Tibial nerve (tissue), 4 donors: ENCODE data around the gene EVC2. TPM values are rescaled to one million over a fixed set of nuclear protein-coding genes. Genes with fewer than 3 reads are reported as not detected.

Source experiments
- DNase-seq, 2 donors: peaks; one replicate each; pipeline ENCODE4 v3.0.0-alpha.2; 2019; ENCODE audit warnings: low spot score in 2 of 2
- H3K27ac ChIP-seq, 4 donors: fragments of 200-600 bp; sonication (generic) in 3 of 4; one replicate each; pipeline ENCODE4 v1.5.1; 2017 to 2019; ENCODE audit warnings: mild to moderate bottlenecking in 1 of 4
- H3K27me3 ChIP-seq, 2 donors: fragments of 200-600 bp; sonication (generic) in 1 of 2; one replicate each; pipeline versions ENCODE4 v1.5.1 to v1.6.0; 2017 to 2019
- H3K36me3 ChIP-seq, 3 donors: fragments of 200-600 bp; sonication (generic); one replicate each; pipeline ENCODE4 v1.5.1; 2018 to 2019
- H3K4me1 ChIP-seq, 4 donors: fragments of 200-600 bp; sonication (generic) in 3 of 4; one replicate each; pipeline ENCODE4 v1.5.1; 2017 to 2019
- H3K4me3 ChIP-seq, 4 donors: fragments of 200-600 bp; sonication (generic) in 3 of 4; one replicate each; pipeline ENCODE4 v1.5.1; 2017 to 2019; ENCODE audit warnings: mild to moderate bottlenecking in 1 of 4, moderate library complexity in 1 of 4
- H3K9me3 ChIP-seq, 4 donors: fragments of 200-600 bp; sonication (generic) in 3 of 4; one replicate each; pipeline ENCODE4 v1.5.1; 2017 to 2019
- EP300 ChIP-seq, 2 donors: sonication (generic); formaldehyde crosslinking; IDR thresholded peaks; one replicate each; pipeline ENCODE4 v1.6.1; 2017; ENCODE audit warnings: antibody characterized with exemption in 2 of 2, mild to moderate bottlenecking in 1 of 2
- POLR2A ChIP-seq, 2 donors: fragments of 450-650 bp; IDR thresholded peaks; one replicate each; pipeline ENCODE4 v1.6.1; 2017; ENCODE audit warnings: antibody characterized with exemption in 2 of 2, mild to moderate bottlenecking in 2 of 2, moderate library complexity in 2 of 2
- WGBS, 2 donors: methylation state at CpG; one replicate each; pipeline ENCODE4 v1.1.5; 2018; 5-methylcytosine and 5-hydroxymethylcytosine counted together
- total RNA-seq, 4 donors: library from RNA; depleted of rRNA; stranded (reverse); fragments of >200 nt; gene quantifications; one replicate each; pipeline ENCODE4 v1.1.0, GENCODE V29; 2016
- TF ChIP-seq, protein P1 (sequence below), 5 experiments: fragments of 200-600 bp in 3 of 5; fragments of 450-650 bp in 2 of 5; sonication (generic) in 3 of 5; IDR thresholded peaks; one replicate each; pipeline ENCODE4 v1.5.1; 2016 to 2019; ENCODE audit warnings: antibody characterized with exemption in 5 of 5, mild to moderate bottlenecking in 3 of 5, moderate library complexity in 2 of 5

EVC2 gene
- total RNA-seq, 4 donors from 2014 or later = 26.7 to 37.3 (median 29.0) TPM

DNA sequence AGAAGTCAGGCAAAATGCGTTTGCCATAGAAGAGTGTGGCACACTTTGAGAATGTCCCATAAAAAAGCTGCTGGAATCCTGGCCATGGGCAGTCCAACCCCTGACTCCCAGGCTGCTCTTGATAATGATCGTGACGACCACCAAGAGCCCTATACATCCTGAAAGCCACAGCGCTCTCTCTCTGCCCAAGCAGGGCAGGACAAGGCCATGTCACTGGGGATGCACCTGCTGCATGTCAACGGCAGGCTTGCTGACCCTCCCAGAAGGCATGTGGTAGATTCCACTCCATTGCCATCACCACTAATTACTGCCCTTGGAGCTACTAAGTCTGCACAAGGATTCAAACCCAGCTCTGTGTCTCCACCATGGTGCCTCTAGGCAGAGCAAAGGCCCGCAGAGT, 144.5 kb downstream of the EVC2 start:
- no peak for TF ChIP-seq EP300 (IDR thresholded peaks at IDR 0.05)
- TF ChIP-seq, protein P1, sequence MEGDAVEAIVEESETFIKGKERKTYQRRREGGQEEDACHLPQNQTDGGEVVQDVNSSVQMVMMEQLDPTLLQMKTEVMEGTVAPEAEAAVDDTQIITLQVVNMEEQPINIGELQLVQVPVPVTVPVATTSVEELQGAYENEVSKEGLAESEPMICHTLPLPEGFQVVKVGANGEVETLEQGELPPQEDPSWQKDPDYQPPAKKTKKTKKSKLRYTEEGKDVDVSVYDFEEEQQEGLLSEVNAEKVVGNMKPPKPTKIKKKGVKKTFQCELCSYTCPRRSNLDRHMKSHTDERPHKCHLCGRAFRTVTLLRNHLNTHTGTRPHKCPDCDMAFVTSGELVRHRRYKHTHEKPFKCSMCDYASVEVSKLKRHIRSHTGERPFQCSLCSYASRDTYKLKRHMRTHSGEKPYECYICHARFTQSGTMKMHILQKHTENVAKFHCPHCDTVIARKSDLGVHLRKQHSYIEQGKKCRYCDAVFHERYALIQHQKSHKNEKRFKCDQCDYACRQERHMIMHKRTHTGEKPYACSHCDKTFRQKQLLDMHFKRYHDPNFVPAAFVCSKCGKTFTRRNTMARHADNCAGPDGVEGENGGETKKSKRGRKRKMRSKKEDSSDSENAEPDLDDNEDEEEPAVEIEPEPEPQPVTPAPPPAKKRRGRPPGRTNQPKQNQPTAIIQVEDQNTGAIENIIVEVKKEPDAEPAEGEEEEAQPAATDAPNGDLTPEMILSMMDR (IDR thresholded peaks at IDR 0.05) = no peak
- no peak for TF ChIP-seq POLR2A (IDR thresholded peaks at IDR 0.05)
- H3K27me3 ChIP-seq = no peaks in the 10 kb centered on the region
- H3K4me3 ChIP-seq = no peak overlapping the region
- 88 to 95% methylated on average over 6 of the region's 6 CpGs for WGBS, 2 donors
- no peaks in the 10 kb centered on the region for H3K4me1 ChIP-seq
- DNase-seq = no peak
- no peak overlapping the region for H3K27ac ChIP-seq
- H3K36me3 ChIP-seq = peaks cover 0 to 97% (median 0%) of the 10 kb centered on the region in 3 donors
- no peaks in the 10 kb centered on the region for H3K9me3 ChIP-seq

DNA sequence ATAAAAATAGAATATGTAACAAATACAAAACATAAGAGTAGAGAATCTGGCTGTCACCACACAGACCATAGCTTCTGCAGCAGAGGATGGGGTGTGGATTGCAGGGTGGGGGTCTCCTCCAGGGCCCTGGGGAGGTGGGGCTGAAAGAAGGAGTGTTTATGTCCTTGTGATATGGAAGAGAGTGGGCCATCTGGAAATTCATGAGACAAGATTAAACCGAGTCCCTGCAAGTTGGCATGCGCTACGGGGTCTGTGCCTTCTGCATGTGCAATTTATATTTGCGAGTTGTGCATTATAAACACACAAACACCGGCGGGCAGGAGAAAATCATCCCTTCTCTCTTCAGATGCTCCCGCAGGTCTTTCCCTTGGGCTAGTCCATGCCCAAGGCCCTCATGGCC, 145.9 kb downstream of the EVC2 start:
- TF ChIP-seq EP300 (IDR thresholded peaks at IDR 0.05) = no peak
- TF ChIP-seq POLR2A (IDR thresholded peaks at IDR 0.05) = no peak
- TF ChIP-seq, protein P1 (IDR thresholded peaks at IDR 0.05) = no peak
- 92 to 97% methylated on average over 7 of the region's 7 CpGs for WGBS, 2 donors
- Histone ChIP-seq H3K27me3 (no peaks in the 10 kb centered on the region), H3K27ac (no peak overlapping the region), H3K4me1 (no peaks in the 10 kb centered on the region), H3K4me3 (no peak overlapping the region), H3K9me3 (peaks cover 0 to under 1% (median 0%) of the 10 kb centered on the region in 4 donors), H3K36me3 (peaks cover 0 to 97% (median 0%) of the 10 kb centered on the region in 3 donors)
- no peak for DNase-seq

DNA sequence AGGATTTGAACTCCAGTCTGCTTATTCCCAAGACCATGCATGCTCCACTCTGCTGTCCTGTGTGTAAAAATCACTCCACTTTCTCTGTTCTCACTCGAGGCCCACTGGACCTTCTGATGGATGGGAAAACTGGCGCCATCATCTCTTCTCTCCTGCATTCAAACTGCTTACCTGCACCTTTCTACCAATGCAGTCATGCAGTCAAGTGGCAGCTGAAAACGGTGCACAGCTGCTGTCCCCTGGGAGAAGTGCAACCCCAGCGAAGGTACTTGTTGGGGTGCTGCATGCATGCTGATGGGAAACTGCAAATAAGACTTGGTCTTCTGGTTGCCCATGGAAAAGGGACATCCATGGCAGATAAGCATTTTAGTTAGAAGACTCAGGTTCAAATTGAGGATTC, 147.1 kb downstream of the EVC2 start:
- 88 to 92% methylated on average over 4 of the region's 4 CpGs for WGBS, 2 donors
- DNase-seq = no peak
- Histone ChIP-seq H3K36me3 (peaks cover 0 to 89% (median 0%) of the 10 kb centered on the region in 3 donors), H3K9me3 (peaks cover 0 to 4% (median 2%) of the 10 kb centered on the region in 4 donors), H3K4me3 (no peak overlapping the region), H3K4me1 (no peaks in the 10 kb centered on the region), H3K27ac (no peak overlapping the region), H3K27me3 (no peaks in the 10 kb centered on the region)
- TF ChIP-seq POLR2A (IDR thresholded peaks at IDR 0.05) (no peak), EP300 (IDR thresholded peaks at IDR 0.05) (no peak)
- TF ChIP-seq, protein P1 (IDR thresholded peaks at IDR 0.05) = no peak

DNA sequence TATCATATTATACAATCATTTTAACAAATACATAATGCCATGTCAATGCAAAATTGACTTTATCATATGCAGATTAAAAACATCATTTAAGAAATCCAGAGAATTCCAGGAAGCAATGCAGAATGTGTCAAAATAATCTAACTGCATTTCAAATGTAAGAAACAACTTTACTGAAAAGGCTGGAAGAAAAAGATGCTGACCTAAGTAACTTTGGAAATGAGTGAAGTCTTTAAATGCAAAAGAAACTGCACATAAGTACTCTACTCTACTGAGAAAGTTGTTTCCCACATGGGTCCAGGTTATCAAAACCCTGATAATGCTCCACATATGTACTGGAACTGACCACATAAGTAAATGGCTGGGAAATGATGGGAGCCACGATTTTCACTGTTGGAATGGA, 149.9 kb downstream of the EVC2 start:
- Histone ChIP-seq H3K27ac (no peak overlapping the region), H3K4me3 (no peak overlapping the region), H3K4me1 (no peaks in the 10 kb centered on the region), H3K9me3 (peaks cover 0 to 4% (median 2%) of the 10 kb centered on the region in 4 donors), H3K27me3 (no peaks in the 10 kb centered on the region), H3K36me3 (peaks cover 0 to 75% (median 0%) of the 10 kb centered on the region in 3 donors)
- TF ChIP-seq EP300 (IDR thresholded peaks at IDR 0.05) (no peak), POLR2A (IDR thresholded peaks at IDR 0.05) (no peak)
- TF ChIP-seq, protein P1 (IDR thresholded peaks at IDR 0.05) = no peak
- no peak for DNase-seq
- WGBS, 2 donors = 82 to 88% methylated on average over 1 of the region's 1 CpG

DNA sequence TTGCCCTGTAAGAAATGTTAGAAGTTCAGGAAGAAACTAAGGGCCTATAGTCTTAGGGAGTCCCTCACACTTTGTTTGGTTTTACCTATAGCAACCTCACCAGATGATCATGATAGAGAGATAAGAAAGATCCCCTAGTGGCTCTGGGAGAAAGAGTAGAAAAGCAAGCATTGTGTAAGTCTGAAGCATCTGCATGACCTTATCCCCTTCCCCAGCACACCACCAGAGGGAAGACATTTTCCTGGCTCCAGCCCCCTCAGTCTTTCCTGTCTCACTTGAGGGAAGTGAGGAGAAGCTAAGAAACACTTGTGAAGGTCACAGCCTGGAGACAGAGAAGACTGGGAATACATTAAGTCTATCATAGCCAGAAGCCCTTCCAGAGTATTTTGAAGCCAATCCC, 154.0 kb downstream of the EVC2 start:
- H3K27ac ChIP-seq = no peak overlapping the region
- no peaks in the 10 kb centered on the region for H3K27me3 ChIP-seq
- no peak for DNase-seq
- peaks cover 0 to 73% (median 0%) of the 10 kb centered on the region in 3 donors for H3K36me3 ChIP-seq
- no peak for TF ChIP-seq POLR2A (IDR thresholded peaks at IDR 0.05)
- TF ChIP-seq, protein P1 (IDR thresholded peaks at IDR 0.05) = no peak
- TF ChIP-seq EP300 (IDR thresholded peaks at IDR 0.05) = no peak
- H3K4me1 ChIP-seq = no peaks in the 10 kb centered on the region
- H3K9me3 ChIP-seq = peaks cover 0 to 11% (median 2%) of the 10 kb centered on the region in 4 donors
- H3K4me3 ChIP-seq = no peak overlapping the region
